H1 (cell line): ENCODE results near the gene PEAK1. TPM values are rescaled to one million over a fixed set of nuclear protein-coding genes. Genes with fewer than 3 reads are reported as not detected.

ENCODE experiments used
- BCL11A ChIP-seq, 2 experiments: IDR thresholded peaks; one replicate each; pipeline ENCODE4 v1.6.1; 2011; ENCODE audit warnings: low read depth in 2 of 2, low read length in 2 of 2, mild to moderate bottlenecking in 2 of 2
- EP300 ChIP-seq, 2 experiments: IDR thresholded peaks; 1 replicate in 1 of 2; 2 replicates in 1 of 2; pipeline ENCODE4 v1.6.1; 2011 to 2012; ENCODE audit warnings: low read depth in 2 of 2, low read length in 2 of 2, mild to moderate bottlenecking in 2 of 2, borderline replicate concordance in 1 of 2, inconsistent platforms in 1 of 2, moderate library complexity in 1 of 2
- SIX5 ChIP-seq: IDR thresholded peaks from 2 replicates; pipeline ENCODE4 v1.6.1; 2011; ENCODE audit warnings: mild to moderate bottlenecking, low read depth, low read length
- SP2 ChIP-seq: IDR thresholded peaks from 2 replicates; pipeline ENCODE4 v1.6.1; 2012; ENCODE audit warnings: mild to moderate bottlenecking, low read length, inconsistent platforms
- polyA plus RNA-seq, 7 experiments: library from polyadenylated mRNA; depleted of rRNA in 3 of 7; stranded (reverse) in 5 of 7; unstranded in 2 of 7; fragments of >200 nt in 5 of 7; fragments of 200-250 nt in 2 of 7; gene quantifications; 1 replicate in 5 of 7; 2 replicates in 1 of 7; 4 replicates in 1 of 7; pipeline versions ENCODE4 v1.2.1 to v1.2.3, GENCODE V29; 2011 to 2013; ENCODE audit warnings: missing spikeins in 2 of 7, mixed read lengths in 2 of 7
- total RNA-seq: library from RNA; stranded (reverse); fragmentation: NEBNext Ultra II Directional; extraction: Animal tissue kit (Norgen Biotek cat#: 25700); gene quantifications from 2 replicates; pipeline ENCODE4 v1.2.1, GENCODE V29; 2021
- TF ChIP-seq, protein P1 (sequence below): fragments of 300-600 bp; sonication (generic); IDR thresholded peaks from 2 replicates; pipeline ENCODE4 v1.7.1; 2012; ENCODE audit warnings: low read length, moderate library complexity, mild to moderate bottlenecking, inconsistent platforms; ENCODE audit not compliant: insufficient replicate concordance

The PEAK1 gene
- total and polyA plus RNA-seq, 2 of the 8 experiments (the other 6 are each of a cell fraction or from before 2014, with no cell fraction given), result 8.8 to 44.8 TPM

DNA sequence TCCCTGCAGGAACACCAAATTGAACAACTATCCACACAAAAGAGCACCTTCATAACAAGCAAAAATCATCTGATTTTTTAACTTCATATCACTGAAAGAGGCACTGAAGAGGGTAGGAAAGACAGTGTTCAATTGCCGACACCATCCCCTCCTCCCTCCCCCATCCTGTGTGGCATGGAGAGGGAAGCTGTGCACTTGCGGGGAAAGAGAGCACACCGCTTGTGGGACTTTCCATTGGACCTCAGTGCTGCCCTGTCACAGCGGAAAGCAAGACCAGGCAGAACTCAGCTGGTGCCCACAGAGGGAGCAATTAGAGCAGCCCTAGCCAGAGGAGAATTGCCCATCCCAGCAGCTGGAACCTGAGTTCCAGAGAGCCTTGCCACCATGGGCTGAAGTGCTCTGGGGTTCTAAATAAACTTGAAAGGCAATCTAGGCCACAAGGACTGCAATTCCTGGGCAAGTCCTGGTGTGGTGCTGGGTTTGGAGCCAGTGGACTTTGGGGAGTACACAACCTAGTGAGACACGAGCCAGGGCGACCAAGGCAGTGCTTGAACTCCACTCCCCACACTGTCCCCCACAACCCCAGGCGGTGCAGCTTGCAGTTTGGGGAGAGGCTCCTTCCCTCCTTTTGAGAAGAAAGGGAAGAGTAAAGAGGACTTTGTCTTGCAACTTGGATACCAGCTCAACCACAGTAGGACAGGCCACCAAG lies 27.0 kb downstream of the PEAK1 start (continued):
- TF ChIP-seq, protein P1, sequence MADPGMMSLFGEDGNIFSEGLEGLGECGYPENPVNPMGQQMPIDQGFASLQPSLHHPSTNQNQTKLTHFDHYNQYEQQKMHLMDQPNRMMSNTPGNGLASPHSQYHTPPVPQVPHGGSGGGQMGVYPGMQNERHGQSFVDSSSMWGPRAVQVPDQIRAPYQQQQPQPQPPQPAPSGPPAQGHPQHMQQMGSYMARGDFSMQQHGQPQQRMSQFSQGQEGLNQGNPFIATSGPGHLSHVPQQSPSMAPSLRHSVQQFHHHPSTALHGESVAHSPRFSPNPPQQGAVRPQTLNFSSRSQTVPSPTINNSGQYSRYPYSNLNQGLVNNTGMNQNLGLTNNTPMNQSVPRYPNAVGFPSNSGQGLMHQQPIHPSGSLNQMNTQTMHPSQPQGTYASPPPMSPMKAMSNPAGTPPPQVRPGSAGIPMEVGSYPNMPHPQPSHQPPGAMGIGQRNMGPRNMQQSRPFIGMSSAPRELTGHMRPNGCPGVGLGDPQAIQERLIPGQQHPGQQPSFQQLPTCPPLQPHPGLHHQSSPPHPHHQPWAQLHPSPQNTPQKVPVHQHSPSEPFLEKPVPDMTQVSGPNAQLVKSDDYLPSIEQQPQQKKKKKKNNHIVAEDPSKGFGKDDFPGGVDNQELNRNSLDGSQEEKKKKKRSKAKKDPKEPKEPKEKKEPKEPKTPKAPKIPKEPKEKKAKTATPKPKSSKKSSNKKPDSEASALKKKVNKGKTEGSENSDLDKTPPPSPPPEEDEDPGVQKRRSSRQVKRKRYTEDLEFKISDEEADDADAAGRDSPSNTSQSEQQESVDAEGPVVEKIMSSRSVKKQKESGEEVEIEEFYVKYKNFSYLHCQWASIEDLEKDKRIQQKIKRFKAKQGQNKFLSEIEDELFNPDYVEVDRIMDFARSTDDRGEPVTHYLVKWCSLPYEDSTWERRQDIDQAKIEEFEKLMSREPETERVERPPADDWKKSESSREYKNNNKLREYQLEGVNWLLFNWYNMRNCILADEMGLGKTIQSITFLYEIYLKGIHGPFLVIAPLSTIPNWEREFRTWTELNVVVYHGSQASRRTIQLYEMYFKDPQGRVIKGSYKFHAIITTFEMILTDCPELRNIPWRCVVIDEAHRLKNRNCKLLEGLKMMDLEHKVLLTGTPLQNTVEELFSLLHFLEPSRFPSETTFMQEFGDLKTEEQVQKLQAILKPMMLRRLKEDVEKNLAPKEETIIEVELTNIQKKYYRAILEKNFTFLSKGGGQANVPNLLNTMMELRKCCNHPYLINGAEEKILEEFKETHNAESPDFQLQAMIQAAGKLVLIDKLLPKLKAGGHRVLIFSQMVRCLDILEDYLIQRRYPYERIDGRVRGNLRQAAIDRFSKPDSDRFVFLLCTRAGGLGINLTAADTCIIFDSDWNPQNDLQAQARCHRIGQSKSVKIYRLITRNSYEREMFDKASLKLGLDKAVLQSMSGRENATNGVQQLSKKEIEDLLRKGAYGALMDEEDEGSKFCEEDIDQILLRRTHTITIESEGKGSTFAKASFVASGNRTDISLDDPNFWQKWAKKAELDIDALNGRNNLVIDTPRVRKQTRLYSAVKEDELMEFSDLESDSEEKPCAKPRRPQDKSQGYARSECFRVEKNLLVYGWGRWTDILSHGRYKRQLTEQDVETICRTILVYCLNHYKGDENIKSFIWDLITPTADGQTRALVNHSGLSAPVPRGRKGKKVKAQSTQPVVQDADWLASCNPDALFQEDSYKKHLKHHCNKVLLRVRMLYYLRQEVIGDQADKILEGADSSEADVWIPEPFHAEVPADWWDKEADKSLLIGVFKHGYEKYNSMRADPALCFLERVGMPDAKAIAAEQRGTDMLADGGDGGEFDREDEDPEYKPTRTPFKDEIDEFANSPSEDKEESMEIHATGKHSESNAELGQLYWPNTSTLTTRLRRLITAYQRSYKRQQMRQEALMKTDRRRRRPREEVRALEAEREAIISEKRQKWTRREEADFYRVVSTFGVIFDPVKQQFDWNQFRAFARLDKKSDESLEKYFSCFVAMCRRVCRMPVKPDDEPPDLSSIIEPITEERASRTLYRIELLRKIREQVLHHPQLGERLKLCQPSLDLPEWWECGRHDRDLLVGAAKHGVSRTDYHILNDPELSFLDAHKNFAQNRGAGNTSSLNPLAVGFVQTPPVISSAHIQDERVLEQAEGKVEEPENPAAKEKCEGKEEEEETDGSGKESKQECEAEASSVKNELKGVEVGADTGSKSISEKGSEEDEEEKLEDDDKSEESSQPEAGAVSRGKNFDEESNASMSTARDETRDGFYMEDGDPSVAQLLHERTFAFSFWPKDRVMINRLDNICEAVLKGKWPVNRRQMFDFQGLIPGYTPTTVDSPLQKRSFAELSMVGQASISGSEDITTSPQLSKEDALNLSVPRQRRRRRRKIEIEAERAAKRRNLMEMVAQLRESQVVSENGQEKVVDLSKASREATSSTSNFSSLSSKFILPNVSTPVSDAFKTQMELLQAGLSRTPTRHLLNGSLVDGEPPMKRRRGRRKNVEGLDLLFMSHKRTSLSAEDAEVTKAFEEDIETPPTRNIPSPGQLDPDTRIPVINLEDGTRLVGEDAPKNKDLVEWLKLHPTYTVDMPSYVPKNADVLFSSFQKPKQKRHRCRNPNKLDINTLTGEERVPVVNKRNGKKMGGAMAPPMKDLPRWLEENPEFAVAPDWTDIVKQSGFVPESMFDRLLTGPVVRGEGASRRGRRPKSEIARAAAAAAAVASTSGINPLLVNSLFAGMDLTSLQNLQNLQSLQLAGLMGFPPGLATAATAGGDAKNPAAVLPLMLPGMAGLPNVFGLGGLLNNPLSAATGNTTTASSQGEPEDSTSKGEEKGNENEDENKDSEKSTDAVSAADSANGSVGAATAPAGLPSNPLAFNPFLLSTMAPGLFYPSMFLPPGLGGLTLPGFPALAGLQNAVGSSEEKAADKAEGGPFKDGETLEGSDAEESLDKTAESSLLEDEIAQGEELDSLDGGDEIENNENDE, result no peak
- no peak for TF ChIP-seq SP2
- TF ChIP-seq EP300 (IDR thresholded peaks at IDR 0.05; ENCODE audit: borderline replicate concordance in 1 of 2, low read depth in 2 of 2, low read length in 2 of 2), result no peak
- TF ChIP-seq BCL11A (IDR thresholded peaks at IDR 0.05; ENCODE audit: low read depth in 2 of 2, low read length in 2 of 2), result no peak
- TF ChIP-seq SIX5, result no peak
